ENCODE results near the gene EFCAB8.

EFCAB8 gene

GRCh38 chr20:32837157-32837556, 21.6 kb upstream of the EFCAB8 start:
- no peak overlapping the region for H2AK5ac ChIP-seq (ENCODE audit: low read length)
- no peak overlapping the region for H3K56ac ChIP-seq (ENCODE audit: low read length)
- H4K5ac ChIP-seq (ENCODE audit: low read length), result no peak overlapping the region
- no peak overlapping the region for H2BK15ac ChIP-seq (replicated peaks; ENCODE audit: low read depth)
- H3K4me3 ChIP-seq (ENCODE audit: low read length), result no peak overlapping the region
- H4K8ac ChIP-seq (ENCODE audit: low read depth, low read length), result no peak overlapping the region
- peaks cover 11% of the 10 kb centered on the region for H3K79me1 ChIP-seq (ENCODE audit: low read length)
- H3K36me3 ChIP-seq (ENCODE audit: control insufficient read depth, insufficient read depth, low read length), result peaks cover 18% of the 10 kb centered on the region
- H3K9ac ChIP-seq (ENCODE audit: low read length), result no peak overlapping the region
- no peak overlapping the region for H2BK5ac ChIP-seq (ENCODE audit: low read length)
- H3K18ac ChIP-seq (ENCODE audit: low read length), result no peak overlapping the region
- peaks cover 14% of the 10 kb centered on the region for H3K79me2 ChIP-seq (ENCODE audit: control insufficient read depth, insufficient read depth, low read length)
- no peak overlapping the region for H3K23ac ChIP-seq (ENCODE audit: low read length)
- no peak overlapping the region for H3K4ac ChIP-seq (ENCODE audit: low read depth, low read length)
- no peak for DNase-seq
- H3K27ac ChIP-seq (ENCODE audit: low read depth, low read length), result no peak overlapping the region
- WGBS (ENCODE audit: extremely low coverage, insufficient coverage, low lambda C conversion rate), result no CpG with 5 or more reads among the region's 1 CpG
- no peaks in the 10 kb centered on the region for H3K4me1 ChIP-seq (ENCODE audit: control insufficient read depth, low read depth, low read length)
- H2BK120ac ChIP-seq (ENCODE audit: low read depth, low read length), result no peak overlapping the region
- no peaks in the 10 kb centered on the region for H3K27me3 ChIP-seq (ENCODE audit: insufficient read depth, low read length, poor library complexity)
- no peak overlapping the region for H3K4me2 ChIP-seq (ENCODE audit: low read length)

- Histone ChIP-seq H3K4me2 (ENCODE audit: low read length) (no peak overlapping the region), H3K4me1 (ENCODE audit: control insufficient read depth, low read depth, low read length) (no peaks in the 10 kb centered on the region), H2BK5ac (ENCODE audit: low read length) (no peak overlapping the region), H2BK120ac (ENCODE audit: low read depth, low read length) (no peak overlapping the region), H3K79me1 (ENCODE audit: low read length) (peaks cover 20% of the 10 kb centered on the region), H3K79me2 (ENCODE audit: control insufficient read depth, insufficient read depth, low read length) (peaks cover 23% of the 10 kb centered on the region), H3K4me3 (ENCODE audit: low read length) (no peak overlapping the region), H2AK5ac (ENCODE audit: low read length) (no peak overlapping the region), H3K36me3 (ENCODE audit: control insufficient read depth, insufficient read depth, low read length) (peaks cover 25% of the 10 kb centered on the region), H3K27ac (ENCODE audit: low read depth, low read length) (no peak overlapping the region), H4K8ac (ENCODE audit: low read depth, low read length) (no peak overlapping the region), H2BK15ac (replicated peaks; ENCODE audit: low read depth) (no peak overlapping the region), H3K9ac (ENCODE audit: low read length) (no peak overlapping the region), H3K27me3 (ENCODE audit: insufficient read depth, low read length, poor library complexity) (no peaks in the 10 kb centered on the region), H3K18ac (ENCODE audit: low read length) (no peak overlapping the region), H4K5ac (ENCODE audit: low read length) (no peak overlapping the region), H3K23ac (ENCODE audit: low read length) (no peak overlapping the region), H3K4ac (ENCODE audit: low read depth, low read length) (no peak overlapping the region), H3K56ac (ENCODE audit: low read length) (no peak overlapping the region)
- WGBS (ENCODE audit: extremely low coverage, insufficient coverage, low lambda C conversion rate), result no CpG with 5 or more reads among the region's 17 CpGs
- DNase-seq, result no peak
Measured at GRCh38 chr20:32839227-32839981, 19.3 kb upstream of the EFCAB8 start.

- Histone ChIP-seq H4K8ac (ENCODE audit: low read depth, low read length) (no peak overlapping the region), H2BK15ac (replicated peaks; ENCODE audit: low read depth) (no peak overlapping the region), H2BK5ac (ENCODE audit: low read length) (no peak overlapping the region), H3K4me2 (ENCODE audit: low read length) (no peak overlapping the region), H2AK5ac (ENCODE audit: low read length) (no peak overlapping the region), H3K4me1 (ENCODE audit: control insufficient read depth, low read depth, low read length) (no peaks in the 10 kb centered on the region), H4K5ac (ENCODE audit: low read length) (no peak overlapping the region), H2BK120ac (ENCODE audit: low read depth, low read length) (no peak overlapping the region), H3K27me3 (ENCODE audit: insufficient read depth, low read length, poor library complexity) (no peaks in the 10 kb centered on the region), H3K4me3 (ENCODE audit: low read length) (no peak overlapping the region), H3K79me1 (ENCODE audit: low read length) (peaks cover 19% of the 10 kb centered on the region), H3K56ac (ENCODE audit: low read length) (no peak overlapping the region), H3K9ac (ENCODE audit: low read length) (no peak overlapping the region), H3K4ac (ENCODE audit: low read depth, low read length) (no peak overlapping the region), H3K27ac (ENCODE audit: low read depth, low read length) (no peak overlapping the region), H3K79me2 (ENCODE audit: control insufficient read depth, insufficient read depth, low read length) (peaks cover 26% of the 10 kb centered on the region), H3K36me3 (ENCODE audit: control insufficient read depth, insufficient read depth, low read length) (peaks cover 25% of the 10 kb centered on the region), H3K23ac (ENCODE audit: low read length) (no peak overlapping the region), H3K18ac (ENCODE audit: low read length) (no peak overlapping the region)
- WGBS (ENCODE audit: extremely low coverage, insufficient coverage, low lambda C conversion rate), result no CpG with 5 or more reads among the region's 4 CpGs
- DNase-seq, result no peak
Measured at GRCh38 chr20:32839982-32840285, 18.8 kb upstream of the EFCAB8 start.

DNA sequence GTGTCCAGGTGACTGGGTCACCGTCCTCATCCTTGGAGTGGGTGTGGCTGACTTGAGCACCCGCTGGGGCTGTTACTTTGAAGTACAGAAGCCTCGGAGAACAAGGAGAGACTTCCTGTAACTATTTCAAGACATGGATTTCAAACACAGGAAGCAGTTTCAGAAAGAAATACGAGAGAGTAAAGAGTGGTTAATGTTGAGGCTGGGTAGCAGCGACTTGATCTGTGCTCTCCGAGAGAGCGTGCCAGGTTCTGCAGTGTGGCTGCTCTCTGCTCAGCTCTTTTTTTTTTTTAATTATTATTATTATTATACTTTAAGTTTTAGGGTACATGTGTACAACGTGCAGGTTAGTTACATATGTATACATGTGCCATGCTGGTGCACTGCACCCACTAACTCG, 17.5 kb upstream of the EFCAB8 start:
- peaks cover 25% of the 10 kb centered on the region for H3K36me3 ChIP-seq (ENCODE audit: control insufficient read depth, insufficient read depth, low read length)

DNA sequence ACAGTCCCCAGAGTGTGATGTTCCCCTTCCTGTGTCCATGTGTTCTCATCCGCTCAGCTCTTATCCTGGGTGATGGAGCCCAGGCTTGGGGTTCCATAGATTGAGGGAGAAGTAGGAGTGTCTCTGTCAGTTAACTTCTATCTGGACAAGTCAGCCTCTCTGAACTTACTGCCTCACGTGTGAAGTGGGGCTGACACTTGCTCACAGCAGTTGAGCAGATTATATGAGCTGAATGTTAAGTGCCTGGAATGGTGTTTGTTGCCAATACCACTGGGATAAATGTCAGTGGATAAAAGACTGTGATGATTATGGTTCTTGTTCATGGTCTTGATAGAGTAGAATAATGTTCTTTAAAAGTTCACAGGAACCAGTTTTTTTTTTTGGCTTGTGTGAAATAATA, 17.1 kb upstream of the EFCAB8 start:
- Histone ChIP-seq H3K27me3 (ENCODE audit: insufficient read depth, low read length, poor library complexity) (no peaks in the 10 kb centered on the region), H3K4me3 (ENCODE audit: low read length) (no peak overlapping the region), H3K4me2 (ENCODE audit: low read length) (no peak overlapping the region), H4K8ac (ENCODE audit: low read depth, low read length) (no peak overlapping the region), H3K56ac (ENCODE audit: low read length) (no peak overlapping the region), H4K5ac (ENCODE audit: low read length) (no peak overlapping the region), H3K79me2 (ENCODE audit: control insufficient read depth, insufficient read depth, low read length) (peaks cover 25% of the 10 kb centered on the region), H2BK120ac (ENCODE audit: low read depth, low read length) (no peak overlapping the region), H3K27ac (ENCODE audit: low read depth, low read length) (no peak overlapping the region), H2BK15ac (replicated peaks; ENCODE audit: low read depth) (no peak overlapping the region), H3K79me1 (ENCODE audit: low read length) (peaks cover 16% of the 10 kb centered on the region), H3K18ac (ENCODE audit: low read length) (no peak overlapping the region), H3K9ac (ENCODE audit: low read length) (no peak overlapping the region), H3K36me3 (ENCODE audit: control insufficient read depth, insufficient read depth, low read length) (peaks cover 25% of the 10 kb centered on the region), H3K23ac (ENCODE audit: low read length) (no peak overlapping the region), H2BK5ac (ENCODE audit: low read length) (no peak overlapping the region), H3K4me1 (ENCODE audit: control insufficient read depth, low read depth, low read length) (no peaks in the 10 kb centered on the region), H3K4ac (ENCODE audit: low read depth, low read length) (no peak overlapping the region), H2AK5ac (ENCODE audit: low read length) (no peak overlapping the region)
- no CpG with 5 or more reads among the region's 2 CpGs for WGBS (ENCODE audit: extremely low coverage, insufficient coverage, low lambda C conversion rate)
- DNase-seq, result no peak

More for the DNA sequence above, 17.5 kb upstream of the EFCAB8 start:
- Histone ChIP-seq H3K23ac (ENCODE audit: low read length) (no peak overlapping the region), H3K4me3 (ENCODE audit: low read length) (no peak overlapping the region), H2BK120ac (ENCODE audit: low read depth, low read length) (no peak overlapping the region), H3K56ac (ENCODE audit: low read length) (no peak overlapping the region), H3K9ac (ENCODE audit: low read length) (no peak overlapping the region), H2BK15ac (replicated peaks; ENCODE audit: low read depth) (no peak overlapping the region), H3K4me2 (ENCODE audit: low read length) (no peak overlapping the region), H3K27ac (ENCODE audit: low read depth, low read length) (no peak overlapping the region), H3K18ac (ENCODE audit: low read length) (no peak overlapping the region), H2BK5ac (ENCODE audit: low read length) (no peak overlapping the region), H3K27me3 (ENCODE audit: insufficient read depth, low read length, poor library complexity) (no peaks in the 10 kb centered on the region), H4K8ac (ENCODE audit: low read depth, low read length) (no peak overlapping the region), H3K79me1 (ENCODE audit: low read length) (peaks cover 16% of the 10 kb centered on the region), H3K4ac (ENCODE audit: low read depth, low read length) (no peak overlapping the region), H4K5ac (ENCODE audit: low read length) (no peak overlapping the region), H3K4me1 (ENCODE audit: control insufficient read depth, low read depth, low read length) (no peaks in the 10 kb centered on the region), H2AK5ac (ENCODE audit: low read length) (no peak overlapping the region), H3K79me2 (ENCODE audit: control insufficient read depth, insufficient read depth, low read length) (peaks cover 25% of the 10 kb centered on the region)
- no peak for DNase-seq
- no CpG with 5 or more reads among the region's 9 CpGs for WGBS (ENCODE audit: extremely low coverage, insufficient coverage, low lambda C conversion rate)
